ENCODE measurements around the gene MCAT.

GRCh38 chr22:43152357-43153071 lies 9.3 kb upstream of the MCAT start:
- TF ChIP-seq CTCF (IDR thresholded peaks at IDR 0.05), result no peak
- no peak for TF ChIP-seq EP300 (IDR thresholded peaks at IDR 0.05; ENCODE audit: borderline replicate concordance in 1 of 2, low read depth in 1 of 2, low read length in 1 of 2)
- no peak for TF ChIP-seq POLR2AphosphoS5 (IDR thresholded peaks at IDR 0.05; ENCODE audit: low read depth, low read length)
- no peak for TF ChIP-seq GATA2 (CRISPR knock-in tag; IDR thresholded peaks at IDR 0.05)
- no peak for TF ChIP-seq RFX5 (IDR thresholded peaks at IDR 0.05; ENCODE audit: low read length)
- no peak for TF ChIP-seq GABPA (IDR thresholded peaks at IDR 0.05; ENCODE audit: low read depth)
- TF ChIP-seq REST (IDR thresholded peaks at IDR 0.05; ENCODE audit: low read depth, low read length), result no peak
- TF ChIP-seq SMC3 (IDR thresholded peaks at IDR 0.05; ENCODE audit: low read depth, low read length), result no peak
- no peak for TF ChIP-seq ELF1 (IDR thresholded peaks at IDR 0.05)
- TF ChIP-seq TAF1 (IDR thresholded peaks at IDR 0.05; ENCODE audit: borderline replicate concordance, low read depth, low read length), result no peak
- TF ChIP-seq FOXJ3 (CRISPR knock-in tag; IDR thresholded peaks at IDR 0.05), result no peak

Data from SK-N-SH (cell line).